NCI-H748 (cell line): ENCODE data around the gene KCNE2.
"Not testable (repeated sequence)": the region's sequence is repeated elsewhere in the genome, so short reads cannot be mapped to it uniquely, and the experiment has no call there.

ENCODE experiments used
- DNase-seq: peaks from one replicate; lab custom pipeline; 2025; ENCODE audit not compliant: unreplicated experiment; lab: John Stamatoyannopoulos, UW

Gene KCNE2

GRCh38 chr21:34406102-34406501 is 42.3 kb downstream of the KCNE2 start:
- DNase-seq: not testable (repeated sequence)

DNA sequence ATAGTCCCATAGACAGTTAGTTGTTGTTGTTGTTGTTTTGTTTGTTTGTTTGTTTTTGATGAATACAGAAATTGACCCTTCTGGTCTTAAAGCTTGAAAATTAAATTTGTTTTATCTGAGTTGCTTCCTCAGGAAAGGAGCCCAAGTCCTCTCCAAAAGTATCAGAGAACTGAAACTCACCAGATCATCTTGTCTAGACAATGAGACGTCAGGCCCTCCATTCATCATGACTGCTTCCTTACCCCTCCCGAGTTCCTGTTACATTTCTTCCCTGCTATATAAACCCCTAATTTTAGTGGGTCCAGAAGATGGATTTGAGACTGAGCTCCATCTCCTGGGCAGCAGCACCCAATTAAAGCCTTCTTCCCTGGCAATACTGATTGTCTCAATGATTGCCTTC is 42.9 kb downstream of the KCNE2 start:
- not testable (repeated sequence) for DNase-seq

DNA sequence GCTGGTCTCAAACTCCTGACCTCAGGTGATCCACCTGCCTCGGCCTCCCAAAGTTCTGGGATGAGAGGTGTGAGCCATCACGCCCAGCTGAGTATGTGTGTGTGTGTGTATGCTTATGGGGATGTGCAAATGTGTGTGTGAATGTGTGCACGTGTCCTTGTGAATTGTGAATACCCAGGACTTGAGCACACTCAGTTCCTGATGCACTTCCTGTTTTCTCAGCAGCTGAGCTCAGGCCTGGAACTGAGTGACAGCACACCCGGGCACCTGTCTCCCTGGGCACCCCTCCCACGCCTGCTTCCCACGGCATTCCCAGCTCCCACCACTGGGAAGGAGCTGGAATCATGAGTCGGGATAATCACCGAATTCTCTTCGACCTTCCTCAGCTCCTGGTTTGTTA is 43.5 kb downstream of the KCNE2 start:
- DNase-seq: not testable (repeated sequence)

- DNase-seq: not testable (repeated sequence)
Observed at GRCh38 chr21:34417448-34418077, 53.8 kb downstream of the KCNE2 start.
